K562 (cell line): ENCODE data around the gene FGF12. TPM values are rescaled to one million over a fixed set of nuclear protein-coding genes. Genes with fewer than 3 reads are reported as not detected.

Experiments used
- ATAC-seq: fragments of 200-7000 bp; cut with Tn5 transposase; 3 replicates; pipeline ENCODE4 v1.9.1; 2020; ENCODE audit warnings: moderate library complexity
- BruUV-seq: library from RNA; stranded (reverse); fragments of 400-500 nt; replicated peaks from 2 replicates; lab custom pipeline; 2021; lab: Mats Ljungman, UMichigan
- CTCF ChIA-PET: fragments of 300-600 bp; formaldehyde crosslinking; extraction: SDS; loops from one replicate; lab custom pipeline; 2021; ENCODE audit warnings: low intra/inter-chr PET ratio; lab: Yijun Ruan, JAX
- POLR2A ChIA-PET: fragments of 300-600, 350-650 bp; sonication (Branson Sonifier 250); formaldehyde crosslinking; extraction: SDS; loops from one replicate; lab custom pipeline; 2021; ENCODE audit warnings: antibody characterized with exemption, inconsistent platforms; lab: Yijun Ruan, JAX
- DNase-seq, 4 experiments: peaks; one replicate each; pipeline versions ENCODE4 v3.0.0 to v3.0.0-alpha.2; 2011 to 2018; ENCODE audit warnings: low spot score in 3 of 4, mixed read lengths in 3 of 4; ENCODE audit errors: extremely low read depth in 1 of 4
- FAIRE-seq: peaks from 2 replicates; lab custom pipeline; 2011; peaks lifted over from hg19 to GRCh38; lab: Jason Lieb, UNC
- H2AFZ ChIP-seq: 2 replicates; pipeline ENCODE4 v1.6.0; 2011; ENCODE audit warnings: low read depth, low read length, control low read depth, inconsistent platforms
- H3K27ac ChIP-seq: fragments of 200-600 bp; 3 replicates; pipeline ENCODE4 v1.8.0; 2011; ENCODE audit warnings: low read depth, mild to moderate bottlenecking, control low read depth, inconsistent platforms, low read length, moderate library complexity, mixed read lengths; ENCODE audit errors: extremely low read depth
- H3K27me3 ChIP-seq, 2 experiments: fragments of 300-600 bp in 1 of 2; 2 replicates in 1 of 2; 3 replicates in 1 of 2; pipeline versions ENCODE4 v1.6.0 to v1.8.0; 2011; ENCODE audit warnings: inconsistent platforms in 2 of 2, low read length in 2 of 2, mild to moderate bottlenecking in 1 of 2, mixed read lengths in 1 of 2, moderate library complexity in 1 of 2; ENCODE audit not compliant: control insufficient read depth in 2 of 2, insufficient read depth in 2 of 2
- H3K36me3 ChIP-seq: fragments of 300-600 bp; 3 replicates; pipeline ENCODE4 v1.8.0; 2011; ENCODE audit warnings: mild to moderate bottlenecking, low read length, inconsistent platforms; ENCODE audit not compliant: control insufficient read depth, insufficient read depth
- H3K4me1 ChIP-seq, 2 experiments: fragments of 200-600 bp in 1 of 2; replicated peaks in 1 of 2; 2 replicates in 1 of 2; 3 replicates in 1 of 2; pipeline versions ENCODE4 v1.5.1 to v1.8.0; 2011; ENCODE audit warnings: inconsistent platforms in 2 of 2, low read length in 2 of 2, mild to moderate bottlenecking in 1 of 2, mixed read lengths in 1 of 2, moderate library complexity in 1 of 2; ENCODE audit not compliant: control insufficient read depth in 2 of 2, insufficient read depth in 2 of 2
- H3K4me2 ChIP-seq: 2 replicates; pipeline ENCODE4 v1.6.1; 2011; ENCODE audit warnings: low read length, control low read depth, inconsistent platforms, mixed read lengths; ENCODE audit not compliant: insufficient read depth
- H3K4me3 ChIP-seq: fragments of 200-600 bp; sonication (generic), shearing (Covaris generic); 2 replicates; pipeline ENCODE4 v1.5.1; 2016; ENCODE audit warnings: control low read depth, inconsistent platforms
- H3K79me2 ChIP-seq: fragments of 200-600 bp; 3 replicates; pipeline ENCODE4 v1.8.0; 2011; ENCODE audit warnings: low read length, inconsistent platforms; ENCODE audit not compliant: control insufficient read depth, insufficient read depth
- H3K9ac ChIP-seq, 2 experiments: 2 replicates each; pipeline versions ENCODE4 v1.6.0 to v1.6.1; 2011; ENCODE audit warnings: low read depth in 2 of 2, low read length in 2 of 2, control low read depth in 1 of 2, inconsistent platforms in 1 of 2, mild to moderate bottlenecking in 1 of 2, mixed read lengths in 1 of 2; ENCODE audit not compliant: insufficient read depth in 1 of 2
- H3K9me1 ChIP-seq: one replicate; pipeline ENCODE4 v1.6.0; 2011; ENCODE audit warnings: inconsistent platforms, mild to moderate bottlenecking, low read length, moderate library complexity; ENCODE audit not compliant: control insufficient read depth, insufficient read depth
- H3K9me3 ChIP-seq: replicated peaks from 2 replicates; pipeline ENCODE4 v1.5.1; 2011; ENCODE audit warnings: low read depth, low read length, inconsistent platforms; ENCODE audit not compliant: control insufficient read depth, insufficient read depth
- H4K20me1 ChIP-seq: replicated peaks from 2 replicates; pipeline ENCODE4 v1.6.1; 2011; ENCODE audit warnings: low read length, inconsistent platforms, mixed read lengths; ENCODE audit not compliant: control insufficient read depth, insufficient read depth
- ASH1L ChIP-seq: fragments of 450-650 bp; IDR thresholded peaks from 2 replicates; pipeline ENCODE4 v1.6.1; 2018; ENCODE audit warnings: borderline replicate concordance, mild to moderate bottlenecking, low read depth; ENCODE audit not compliant: partially characterized antibody
- BRD9 ChIP-seq: fragments of 450-650 bp; IDR thresholded peaks from 2 replicates; pipeline ENCODE4 v1.6.1; 2018; ENCODE audit warnings: low read depth; ENCODE audit not compliant: partially characterized antibody
- DIDO1 ChIP-seq: fragments of 450-650 bp; IDR thresholded peaks from 2 replicates; pipeline ENCODE4 v1.6.1; 2016; ENCODE audit warnings: low read depth, missing biosample characterization, missing genetic modification characterization
- EZH2 ChIP-seq: IDR thresholded peaks from 2 replicates; pipeline ENCODE4 v1.6.1; 2012; ENCODE audit warnings: low read depth, mild to moderate bottlenecking, inconsistent platforms, low read length, borderline replicate concordance
- FOXK1 ChIP-seq: sonication (generic); formaldehyde crosslinking; IDR thresholded peaks from 2 replicates; pipeline ENCODE4 v1.8.0; 2022; ENCODE audit warnings: missing genetic modification reagents, mild to moderate bottlenecking, borderline replicate concordance
- GABPA ChIP-seq: fragments of 200-800 bp; sonication (Bioruptor generic); conservative IDR thresholded peaks from 2 replicates; pipeline ENCODE4 v1.6.1; 2016; ENCODE audit warnings: low read depth, missing genetic modification characterization, missing compliant biosample characterization
- HDGF ChIP-seq: fragments of 450-650 bp; IDR thresholded peaks from 2 replicates; pipeline ENCODE4 v1.6.1; 2016
- MEIS2 ChIP-seq: fragments of 450-650 bp; IDR thresholded peaks from 2 replicates; pipeline ENCODE4 v1.6.1; 2014; ENCODE audit warnings: mild to moderate bottlenecking; ENCODE audit not compliant: partially characterized antibody
- NELFE ChIP-seq: IDR thresholded peaks from 2 replicates; pipeline ENCODE4 v1.6.1; 2011; ENCODE audit warnings: mild to moderate bottlenecking; ENCODE audit not compliant: insufficient read depth, insufficient read length
- POLR2A ChIP-seq: fragments of 450-650 bp; conservative IDR thresholded peaks from 2 replicates; pipeline ENCODE4 v1.6.1; 2016
- SMARCC2 ChIP-seq: fragments of 450-650 bp; IDR thresholded peaks from 2 replicates; pipeline ENCODE4 v1.6.1; 2017; ENCODE audit warnings: antibody characterized with exemption, moderate library complexity, mild to moderate bottlenecking, low read depth
- ZNF780A ChIP-seq: fragments of 250-450 bp; sonication (Bioruptor Pico); IDR thresholded peaks from 2 replicates; pipeline ENCODE4 v1.5.0; 2021; ENCODE audit warnings: mild to moderate bottlenecking
- ZSCAN29 ChIP-seq: fragments of 450-650 bp; IDR thresholded peaks from 2 replicates; pipeline ENCODE4 v1.6.1; 2017
- ZZZ3 ChIP-seq: fragments of 450-650 bp; IDR thresholded peaks from 2 replicates; pipeline ENCODE4 v1.6.1; 2016; ENCODE audit warnings: antibody characterized with exemption, mild to moderate bottlenecking, moderate library complexity
- WGBS: fragments of 100-300 bp; shearing (Covaris generic); methylation state at CpG from one replicate; pipeline ENCODE4 v1.1.6; 2016; ENCODE audit warnings: low coverage, mixed read lengths; ENCODE audit not compliant: insufficient coverage; ENCODE audit errors: missing lambda C conversion rate; 5-methylcytosine and 5-hydroxymethylcytosine counted together
- in situ Hi-C: fragments of 300-500 bp; cut with MboI; formaldehyde crosslinking; loops from 4 replicates; pipeline ENCODE4 v1.15.0; 2018; ENCODE audit warnings: inconsistent platforms, mixed read lengths
- intact Hi-C: fragments of 100-400 bp; cut with micrococcal nuclease; formaldehyde crosslinking; loops from 2 replicates; pipeline ENCODE4 v1.14.2; 2022
- polyA plus RNA-seq, 8 experiments: library from polyadenylated mRNA; depleted of rRNA in 4 of 8; stranded (reverse) in 5 of 8; unstranded in 3 of 8; fragments of >200 nt; fragmentation: Nextera tagmentation in 2 of 8; fragmentation: Illumina TruSeq in 1 of 8; extraction: Ambion mirVana in 2 of 8; extraction: Trizol in 1 of 8; gene quantifications; 2 replicates each; pipeline versions ENCODE4 v1.2.1 to v1.2.3, GENCODE V29; 2011 to 2014; ENCODE audit warnings: inconsistent platforms in 1 of 8, missing spikeins in 1 of 8
- total RNA-seq, 7 experiments: library from RNA; depleted of rRNA in 6 of 7; stranded (reverse); fragments of >200 nt in 6 of 7; fragmentation: Illumina TruSeq in 2 of 7; extraction: Trizol in 2 of 7; gene quantifications; 2 replicates each; pipeline versions ENCODE4 v1.2.1 to v1.2.3, GENCODE V29; 2011 to 2021; ENCODE audit warnings: low replicate concordance in 1 of 7
- TF ChIP-seq, protein P1 (sequence below): fragments of 200-400 bp; formaldehyde crosslinking; IDR thresholded peaks from 2 replicates; pipeline ENCODE4 v1.6.1; 2017; ENCODE audit warnings: mild to moderate bottlenecking, low read depth, low read length, moderate library complexity
- TF ChIP-seq, protein P2 (sequence below): sonication (generic); formaldehyde crosslinking; IDR thresholded peaks from 2 replicates; pipeline ENCODE4 v1.8.0; 2023; ENCODE audit warnings: missing genetic modification reagents, mild to moderate bottlenecking, borderline replicate concordance

The FGF12 gene
- total and polyA plus RNA-seq, 9 of the 15 experiments (the other 6 are each of a cell fraction or from before 2014, with no cell fraction given) = not detected

DNA sequence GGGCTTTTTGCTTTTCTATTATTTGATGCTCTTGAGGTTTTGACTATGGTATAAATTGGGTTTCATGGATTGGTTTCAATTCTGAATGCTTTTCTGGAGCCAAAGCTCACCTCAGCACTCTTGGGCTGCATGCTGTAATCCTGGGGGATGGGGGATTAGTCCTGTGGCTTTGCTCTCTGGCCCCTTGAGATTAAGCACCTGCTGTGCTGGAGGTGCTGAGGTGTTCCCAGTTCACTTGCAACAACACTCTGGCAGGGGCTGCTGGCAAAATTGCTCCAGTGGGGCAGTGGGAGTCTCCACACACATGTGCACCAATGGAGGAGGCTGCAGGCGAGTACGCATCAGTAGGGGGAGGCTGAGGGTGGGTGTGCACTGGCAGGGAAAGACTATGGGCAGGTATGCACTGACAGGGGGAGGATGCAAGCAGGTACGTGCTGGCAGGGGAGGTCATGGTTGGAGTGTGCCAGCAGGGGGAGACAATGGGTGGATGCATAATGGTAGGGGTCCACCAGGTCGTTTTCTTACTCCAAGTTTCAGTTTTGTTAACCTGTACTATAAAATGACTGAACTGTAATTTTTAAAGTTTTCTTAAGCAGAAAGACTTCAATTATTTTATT lies 489.2 kb downstream of the FGF12 start:
- ATAC-seq (no peak), FAIRE-seq (no peak), DNase-seq (peak in 1 of 4 experiments; percentile 7)
- H2AFZ ChIP-seq = no peak overlapping the region
- ChIA-PET CTCF (no interaction called here), POLR2A (no interaction called here)
- no peaks in the 10 kb centered on the region for H3K9me3 ChIP-seq
- H3K36me3 ChIP-seq = no peaks in the 10 kb centered on the region
- no peak overlapping the region for H3K27ac ChIP-seq
- H3K27me3 ChIP-seq = no peaks in the 10 kb centered on the region
- H3K9ac ChIP-seq = no peak overlapping the region
- BruUV-seq = no TSS peak
- intact Hi-C loops (no loop called here), in situ Hi-C loops (no loop called here)
- no peak overlapping the region for H3K4me3 ChIP-seq
- no peak overlapping the region for H3K4me2 ChIP-seq
- WGBS = 6% methylated on average over 4 of the region's 4 CpGs
- H3K79me2 ChIP-seq = no peaks in the 10 kb centered on the region
- H4K20me1 ChIP-seq = no peaks in the 10 kb centered on the region
- no peaks in the 10 kb centered on the region for H3K9me1 ChIP-seq
- H3K4me1 ChIP-seq = no peaks in the 10 kb centered on the region
- TF ChIP-seq MEIS2 (no peak), GABPA (no peak), NELFE (no peak), ZNF780A (CRISPR knock-in tag) (no peak), SMARCC2 (no peak), POLR2A (no peak), HDGF (no peak), ZZZ3 (no peak), FOXK1 (CRISPR knock-in tag) (no peak), ASH1L (no peak), ZSCAN29 (no peak), DIDO1 (tag) (no peak), EZH2 (no peak), BRD9 (no peak)
- TF ChIP-seq, protein P1, sequence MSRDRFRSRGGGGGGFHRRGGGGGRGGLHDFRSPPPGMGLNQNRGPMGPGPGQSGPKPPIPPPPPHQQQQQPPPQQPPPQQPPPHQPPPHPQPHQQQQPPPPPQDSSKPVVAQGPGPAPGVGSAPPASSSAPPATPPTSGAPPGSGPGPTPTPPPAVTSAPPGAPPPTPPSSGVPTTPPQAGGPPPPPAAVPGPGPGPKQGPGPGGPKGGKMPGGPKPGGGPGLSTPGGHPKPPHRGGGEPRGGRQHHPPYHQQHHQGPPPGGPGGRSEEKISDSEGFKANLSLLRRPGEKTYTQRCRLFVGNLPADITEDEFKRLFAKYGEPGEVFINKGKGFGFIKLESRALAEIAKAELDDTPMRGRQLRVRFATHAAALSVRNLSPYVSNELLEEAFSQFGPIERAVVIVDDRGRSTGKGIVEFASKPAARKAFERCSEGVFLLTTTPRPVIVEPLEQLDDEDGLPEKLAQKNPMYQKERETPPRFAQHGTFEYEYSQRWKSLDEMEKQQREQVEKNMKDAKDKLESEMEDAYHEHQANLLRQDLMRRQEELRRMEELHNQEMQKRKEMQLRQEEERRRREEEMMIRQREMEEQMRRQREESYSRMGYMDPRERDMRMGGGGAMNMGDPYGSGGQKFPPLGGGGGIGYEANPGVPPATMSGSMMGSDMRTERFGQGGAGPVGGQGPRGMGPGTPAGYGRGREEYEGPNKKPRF = no peak
- TF ChIP-seq, protein P2, sequence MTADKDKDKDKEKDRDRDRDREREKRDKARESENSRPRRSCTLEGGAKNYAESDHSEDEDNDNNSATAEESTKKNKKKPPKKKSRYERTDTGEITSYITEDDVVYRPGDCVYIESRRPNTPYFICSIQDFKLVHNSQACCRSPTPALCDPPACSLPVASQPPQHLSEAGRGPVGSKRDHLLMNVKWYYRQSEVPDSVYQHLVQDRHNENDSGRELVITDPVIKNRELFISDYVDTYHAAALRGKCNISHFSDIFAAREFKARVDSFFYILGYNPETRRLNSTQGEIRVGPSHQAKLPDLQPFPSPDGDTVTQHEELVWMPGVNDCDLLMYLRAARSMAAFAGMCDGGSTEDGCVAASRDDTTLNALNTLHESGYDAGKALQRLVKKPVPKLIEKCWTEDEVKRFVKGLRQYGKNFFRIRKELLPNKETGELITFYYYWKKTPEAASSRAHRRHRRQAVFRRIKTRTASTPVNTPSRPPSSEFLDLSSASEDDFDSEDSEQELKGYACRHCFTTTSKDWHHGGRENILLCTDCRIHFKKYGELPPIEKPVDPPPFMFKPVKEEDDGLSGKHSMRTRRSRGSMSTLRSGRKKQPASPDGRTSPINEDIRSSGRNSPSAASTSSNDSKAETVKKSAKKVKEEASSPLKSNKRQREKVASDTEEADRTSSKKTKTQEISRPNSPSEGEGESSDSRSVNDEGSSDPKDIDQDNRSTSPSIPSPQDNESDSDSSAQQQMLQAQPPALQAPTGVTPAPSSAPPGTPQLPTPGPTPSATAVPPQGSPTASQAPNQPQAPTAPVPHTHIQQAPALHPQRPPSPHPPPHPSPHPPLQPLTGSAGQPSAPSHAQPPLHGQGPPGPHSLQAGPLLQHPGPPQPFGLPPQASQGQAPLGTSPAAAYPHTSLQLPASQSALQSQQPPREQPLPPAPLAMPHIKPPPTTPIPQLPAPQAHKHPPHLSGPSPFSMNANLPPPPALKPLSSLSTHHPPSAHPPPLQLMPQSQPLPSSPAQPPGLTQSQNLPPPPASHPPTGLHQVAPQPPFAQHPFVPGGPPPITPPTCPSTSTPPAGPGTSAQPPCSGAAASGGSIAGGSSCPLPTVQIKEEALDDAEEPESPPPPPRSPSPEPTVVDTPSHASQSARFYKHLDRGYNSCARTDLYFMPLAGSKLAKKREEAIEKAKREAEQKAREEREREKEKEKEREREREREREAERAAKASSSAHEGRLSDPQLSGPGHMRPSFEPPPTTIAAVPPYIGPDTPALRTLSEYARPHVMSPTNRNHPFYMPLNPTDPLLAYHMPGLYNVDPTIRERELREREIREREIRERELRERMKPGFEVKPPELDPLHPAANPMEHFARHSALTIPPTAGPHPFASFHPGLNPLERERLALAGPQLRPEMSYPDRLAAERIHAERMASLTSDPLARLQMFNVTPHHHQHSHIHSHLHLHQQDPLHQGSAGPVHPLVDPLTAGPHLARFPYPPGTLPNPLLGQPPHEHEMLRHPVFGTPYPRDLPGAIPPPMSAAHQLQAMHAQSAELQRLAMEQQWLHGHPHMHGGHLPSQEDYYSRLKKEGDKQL (CRISPR knock-in tag) = no peak
